IPS-NIHi7 (cell line): ENCODE results near the gene KRTAP5-7.
"Not testable (repeated sequence)": the region's sequence is repeated elsewhere in the genome, so short reads cannot be mapped to it uniquely, and the experiment has no call there.

ENCODE experiments used
- DNase-seq: peaks from one replicate; pipeline ENCODE4 v3.0.0; 2012; ENCODE audit warnings: mixed read lengths; ENCODE audit errors: extremely low spot score

Gene KRTAP5-7

DNA sequence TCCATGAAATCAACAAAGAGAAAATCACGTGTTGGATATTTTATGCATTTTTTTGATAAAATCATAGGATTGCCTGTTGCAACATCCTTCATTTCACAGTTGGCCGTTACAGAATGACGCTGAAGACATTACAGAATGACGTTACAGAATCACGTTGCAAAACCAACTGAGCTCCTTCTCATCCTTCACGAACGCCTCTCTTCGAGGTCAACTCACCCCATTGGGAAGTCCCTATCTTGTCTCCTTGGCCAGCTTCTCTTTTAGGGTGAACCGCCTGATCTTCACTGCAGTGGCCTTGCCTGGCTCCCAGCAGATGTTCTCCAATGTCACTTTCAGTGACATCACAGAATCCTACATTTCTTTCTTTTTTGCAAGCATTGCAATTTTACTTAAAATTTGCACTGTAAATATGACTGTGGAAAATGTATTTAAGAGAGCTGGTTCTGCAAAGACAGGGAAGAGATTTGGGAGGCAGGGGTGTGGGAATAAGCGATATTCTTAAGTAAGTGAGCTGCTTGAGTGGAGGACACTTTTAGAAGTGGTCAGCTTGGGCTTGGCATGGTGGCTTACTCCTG is 5.1 kb downstream of the KRTAP5-7 start:
- no peak for DNase-seq

- DNase-seq: not testable (repeated sequence)
Measured at GRCh38 chr11:71534711-71535608, 7.9 kb downstream of the KRTAP5-7 start.

- DNase-seq: no peak
Measured at GRCh38 chr11:71535825-71536224, 8.8 kb downstream of the KRTAP5-7 start.

GRCh38 chr11:71537537-71537936 is 10.5 kb downstream of the KRTAP5-7 start:
- no peak for DNase-seq

DNA sequence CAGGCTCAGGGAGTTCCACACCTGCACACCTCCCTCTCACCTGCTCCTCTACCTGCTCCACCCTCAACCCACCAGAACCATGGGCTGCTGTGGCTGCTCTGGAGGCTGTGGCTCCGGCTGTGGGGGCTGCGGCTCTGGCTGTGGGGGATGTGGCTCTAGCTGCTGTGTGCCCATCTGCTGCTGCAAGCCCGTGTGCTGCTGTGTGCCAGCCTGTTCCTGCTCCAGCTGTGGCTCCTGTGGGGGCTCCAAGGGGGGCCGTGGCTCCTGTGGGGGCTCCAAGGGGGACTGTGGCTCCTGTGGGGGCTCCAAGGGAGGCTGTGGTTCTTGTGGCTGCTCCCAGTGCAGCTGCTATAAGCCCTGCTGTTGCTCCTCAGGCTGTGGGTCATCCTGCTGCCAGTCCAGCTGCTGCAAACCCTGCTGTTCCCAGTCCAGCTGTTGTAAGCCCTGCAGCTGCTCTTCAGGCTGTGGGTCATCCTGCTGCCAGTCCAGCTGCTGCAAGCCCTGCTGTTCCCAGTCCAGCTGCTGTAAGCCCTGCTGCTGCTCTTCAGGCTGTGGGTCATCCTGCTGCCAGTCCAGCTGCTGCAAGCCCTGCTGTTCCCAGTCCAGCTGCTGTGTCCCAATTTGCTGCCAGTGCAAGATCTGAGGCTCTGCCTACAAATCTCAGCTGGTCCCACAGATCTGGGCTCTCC is 11.1 kb downstream of the KRTAP5-7 start, which contains the start of gene KRTAP5-8:
Gene KRTAP5-8 (plus strand): TSS at position 49 of the 689 bp plus-strand sequence. CDS start 31 bp downstream, at position 80.
- DNase-seq: not testable (repeated sequence)

- DNase-seq: no peak
Measured at GRCh38 chr11:71538666-71538990, 11.6 kb downstream of the KRTAP5-7 start.

DNA sequence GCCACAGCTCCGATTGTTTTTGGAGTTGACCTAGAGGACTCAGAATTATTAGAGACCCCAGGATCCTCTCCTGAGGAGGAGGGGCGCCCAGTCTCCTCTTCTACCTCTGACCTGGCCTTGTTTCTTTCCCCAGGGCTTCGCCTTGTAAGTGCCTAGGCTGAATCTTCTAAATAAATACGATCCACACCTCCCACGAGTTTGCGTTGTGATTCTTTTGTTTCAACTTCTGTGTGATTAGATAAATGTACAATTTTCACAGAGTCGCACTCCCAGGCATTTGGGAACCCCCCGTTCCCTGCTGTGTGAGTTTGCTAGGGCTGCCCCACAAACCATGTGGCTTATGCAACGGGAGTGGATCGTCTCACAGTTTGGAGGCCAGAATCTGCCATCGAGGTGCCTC is 11.9 kb downstream of the KRTAP5-7 start:
- no peak for DNase-seq

DNA sequence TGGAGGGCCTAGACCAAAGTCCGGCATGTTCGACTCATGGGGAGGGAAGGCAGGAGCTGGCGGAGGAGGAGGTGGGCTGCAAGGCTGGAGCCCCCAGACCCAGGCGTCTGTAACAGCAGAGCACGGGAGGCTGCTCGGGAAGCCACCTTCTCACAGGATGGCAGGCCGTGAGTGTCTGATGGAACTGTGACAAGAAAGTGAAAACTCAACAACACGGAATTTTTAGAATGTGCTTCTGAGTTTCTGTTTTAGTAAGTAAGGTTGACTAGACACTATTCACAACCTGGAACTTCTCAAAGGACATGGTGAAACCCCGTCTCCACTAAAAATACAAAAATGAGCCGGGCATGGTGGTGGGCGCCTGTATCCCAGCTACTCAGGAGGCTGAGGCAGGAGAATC is 12.9 kb downstream of the KRTAP5-7 start:
- DNase-seq: not testable (repeated sequence)

GRCh38 chr11:71540521-71541304 is 13.6 kb downstream of the KRTAP5-7 start:
- DNase-seq: not testable (repeated sequence)

DNA sequence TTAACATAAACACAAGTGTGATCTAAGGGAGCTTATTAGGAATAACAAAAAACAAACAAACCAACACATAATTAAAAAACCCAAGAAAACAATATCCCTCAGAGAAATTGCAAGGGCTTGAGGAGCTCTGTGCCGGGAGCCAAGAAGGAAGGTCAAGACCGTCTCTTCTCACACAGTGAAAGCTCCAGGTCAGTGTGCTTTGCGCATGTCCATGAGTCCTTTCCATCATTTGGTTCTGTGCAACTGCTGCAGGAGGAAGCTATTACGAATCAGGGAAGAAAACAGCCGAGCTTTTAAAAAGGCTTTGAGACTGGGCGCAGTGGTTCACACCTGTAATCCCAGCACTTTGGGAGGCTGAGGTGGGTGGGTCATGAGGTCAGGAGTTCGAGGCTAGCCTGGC is 15.3 kb downstream of the KRTAP5-7 start:
- DNase-seq: no peak

- DNase-seq: no peak
Measured at GRCh38 chr11:71542879-71543777, 16.1 kb downstream of the KRTAP5-7 start.

- DNase-seq: no peak
Measured at GRCh38 chr11:71543866-71544265, 16.8 kb downstream of the KRTAP5-7 start.

- DNase-seq: no peak
Measured at GRCh38 chr11:71544525-71545214, 17.6 kb downstream of the KRTAP5-7 start.

DNA sequence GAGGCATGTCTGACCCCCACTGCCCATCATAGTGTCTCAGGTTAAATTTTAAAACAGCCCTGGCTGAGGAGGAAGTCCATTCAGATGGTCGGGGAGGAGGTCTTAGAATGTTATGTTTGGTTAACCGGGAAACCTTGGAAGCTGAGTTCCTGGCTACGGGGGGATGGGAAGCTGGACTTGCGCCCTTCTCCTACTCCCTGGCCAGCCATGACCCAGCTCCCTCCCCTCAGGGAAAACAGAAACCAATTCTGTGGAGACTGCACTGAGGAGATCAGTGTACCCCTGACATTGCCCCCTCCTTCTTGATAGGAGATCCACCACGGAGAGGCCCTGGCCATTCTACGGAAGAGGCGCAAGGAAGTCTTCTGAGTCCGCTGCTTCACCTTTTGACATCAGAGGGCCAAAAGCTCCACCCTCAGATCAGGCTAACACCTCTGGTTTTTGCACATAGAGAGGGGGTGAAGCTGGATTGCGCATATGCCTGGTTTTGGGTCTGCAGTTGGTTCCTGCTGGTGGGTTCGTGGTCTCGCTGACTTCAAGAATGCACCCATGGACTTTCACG is 18.4 kb downstream of the KRTAP5-7 start:
- DNase-seq: no peak

DNA sequence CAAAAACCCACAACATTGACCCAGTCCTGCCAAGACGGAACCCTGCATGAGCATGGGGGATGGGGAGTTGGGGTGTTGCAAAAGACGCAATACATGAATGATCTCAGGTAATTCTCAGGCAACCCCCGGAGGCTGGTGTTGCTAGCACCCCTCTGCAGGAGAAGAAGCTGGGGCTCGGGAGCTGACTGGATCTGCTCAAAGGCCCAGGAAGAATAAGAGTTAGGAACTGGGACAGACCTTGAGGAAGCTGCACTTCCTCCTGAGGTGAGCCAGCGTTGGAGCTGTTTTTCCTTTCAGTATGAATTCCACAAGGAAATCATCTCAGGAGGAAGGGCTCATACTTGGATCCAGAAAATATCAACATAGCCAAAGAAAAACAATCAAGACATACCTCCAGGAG is 21.1 kb downstream of the KRTAP5-7 start, which contains the start of gene KRTAP5-9:
Gene KRTAP5-9 (plus strand): TSS at position 301 of the 400 bp plus-strand sequence. CDS start 238 bp downstream, outside the sequence.
- no peak for DNase-seq

DNA sequence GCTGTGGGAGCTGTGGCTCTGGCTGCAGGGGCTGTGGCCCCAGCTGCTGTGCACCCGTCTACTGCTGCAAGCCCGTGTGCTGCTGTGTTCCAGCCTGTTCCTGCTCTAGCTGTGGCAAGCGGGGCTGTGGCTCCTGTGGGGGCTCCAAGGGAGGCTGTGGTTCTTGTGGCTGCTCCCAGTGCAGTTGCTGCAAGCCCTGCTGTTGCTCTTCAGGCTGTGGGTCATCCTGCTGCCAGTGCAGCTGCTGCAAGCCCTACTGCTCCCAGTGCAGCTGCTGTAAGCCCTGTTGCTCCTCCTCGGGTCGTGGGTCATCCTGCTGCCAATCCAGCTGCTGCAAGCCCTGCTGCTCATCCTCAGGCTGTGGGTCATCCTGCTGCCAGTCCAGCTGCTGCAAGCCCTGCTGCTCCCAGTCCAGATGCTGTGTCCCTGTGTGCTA is 21.7 kb downstream of the KRTAP5-7 start:
- DNase-seq: no peak

GRCh38 chr11:71551711-71552110 is 24.6 kb downstream of the KRTAP5-7 start:
- DNase-seq: no peak

DNA sequence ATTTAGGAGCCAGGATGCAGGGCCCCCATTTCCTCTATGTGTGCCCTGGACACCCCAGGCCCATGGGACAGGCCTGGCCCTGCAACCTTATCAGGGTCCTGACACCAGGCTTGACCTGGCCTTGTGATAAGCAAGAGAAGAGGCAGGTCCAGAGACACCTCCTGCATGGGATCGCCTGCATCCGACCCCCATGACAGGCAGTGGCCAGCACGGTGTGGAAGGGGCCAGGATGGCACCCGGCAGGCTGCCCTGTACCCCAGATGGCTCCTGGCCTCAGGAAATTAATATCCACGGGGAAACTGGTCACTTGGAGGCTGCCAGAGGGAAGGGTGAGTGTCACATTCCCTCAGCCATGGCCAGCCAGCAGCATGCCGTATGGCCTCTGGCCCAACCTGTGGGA is 27.9 kb downstream of the KRTAP5-7 start:
- DNase-seq: no peak

GRCh38 chr11:71555508-71555907 is 28.4 kb downstream of the KRTAP5-7 start:
- DNase-seq: no peak

- no peak for DNase-seq
Measured at GRCh38 chr11:71556018-71556417, 29.0 kb downstream of the KRTAP5-7 start.
